Activated T-cell treated with anti-CD3 and anti-CD28 coated beads for 24 hours (primary cell): ENCODE data around the gene PSD.
A peak's percentile ranks its signal among the peaks of the same experiment; 100 is the strongest.
"Not testable (repeated sequence)": the region's sequence is repeated elsewhere in the genome, so short reads cannot be mapped to it uniquely, and the experiment has no call there.

Experiments used
- DNase-seq: peaks from one replicate; pipeline ENCODE4 v3.0.0-alpha.2; 2020; ENCODE audit warnings: low read depth

Gene PSD

GRCh38 chr10:102418622-102419268 lies at the start of gene PSD:
Gene PSD, minus strand, starts transcription at chr10:102418785. Its CDS starts 1,747 bp downstream, at chr10:102417038.
- no peak for DNase-seq

GRCh38 chr10:102467971-102468438 lies 49.4 kb upstream of the PSD start:
- no peak for DNase-seq

GRCh38 chr10:102467318-102467717 lies 48.7 kb upstream of the PSD start:
- DNase-seq: no peak

DNA sequence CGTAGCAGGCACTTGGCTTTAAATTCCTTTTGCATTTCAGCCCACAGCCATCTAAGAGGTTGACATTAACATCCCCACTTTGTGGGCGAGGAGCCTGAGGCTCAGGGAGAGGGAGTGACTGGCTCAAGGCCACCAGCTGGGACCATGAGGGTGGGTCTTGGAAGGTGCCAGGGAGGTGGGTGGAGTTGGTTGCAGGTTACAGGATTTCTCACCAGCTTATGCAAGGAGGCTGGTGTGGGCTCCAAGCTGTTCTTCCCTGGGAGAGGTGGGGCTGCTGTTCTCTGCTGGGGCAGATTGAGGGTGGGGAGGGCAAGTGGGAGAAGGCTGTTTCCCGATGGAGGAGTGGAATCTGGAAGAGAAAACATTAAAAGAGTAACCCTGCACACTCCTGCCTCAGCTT lies 46.9 kb upstream of the PSD start:
- DNase-seq: no peak

GRCh38 chr10:102463983-102464382 lies 45.4 kb upstream of the PSD start:
- no peak for DNase-seq

GRCh38 chr10:102462512-102463054 lies 44.0 kb upstream of the PSD start:
- no peak for DNase-seq

- DNase-seq: peak; percentile 87
Observed at GRCh38 chr10:102461187-102462054, 42.8 kb upstream of the PSD start.

GRCh38 chr10:102460836-102461186 lies 42.2 kb upstream of the PSD start:
- DNase-seq: no peak

GRCh38 chr10:102458656-102459055 lies 40.1 kb upstream of the PSD start:
- no peak for DNase-seq

DNA sequence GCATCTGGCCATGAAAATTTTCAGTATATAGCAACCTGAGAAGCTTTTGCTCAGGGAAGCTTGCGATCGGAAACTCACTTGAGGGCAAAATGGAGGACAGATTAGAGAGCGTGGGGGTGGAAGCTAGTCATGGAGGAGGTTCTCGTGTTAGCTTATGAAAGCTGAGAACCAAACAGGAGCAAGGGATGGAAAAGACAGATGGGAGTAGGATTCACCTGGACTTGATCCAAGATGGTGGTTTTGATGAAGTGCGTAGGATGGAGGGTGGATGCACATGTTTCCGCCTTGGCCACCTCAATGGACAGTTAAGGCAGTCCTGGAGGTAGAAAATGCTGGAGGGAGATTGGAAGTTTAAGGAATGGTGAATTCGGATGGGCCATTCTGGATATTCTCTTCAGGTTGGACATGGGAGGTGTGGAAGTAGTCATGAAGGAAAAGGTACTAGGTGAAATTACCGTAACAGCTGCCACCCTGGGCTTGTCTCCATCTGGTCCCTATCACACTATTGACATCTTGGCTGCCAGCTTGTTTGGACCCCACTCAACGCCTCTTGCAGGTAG lies 39.1 kb upstream of the PSD start:
- DNase-seq: no peak

- DNase-seq: no peak
Observed at GRCh38 chr10:102455893-102456471, 37.4 kb upstream of the PSD start.

GRCh38 chr10:102454662-102455487 lies 36.3 kb upstream of the PSD start:
- DNase-seq: not testable (repeated sequence)

GRCh38 chr10:102453502-102453901 lies 34.9 kb upstream of the PSD start:
- no peak for DNase-seq

DNA sequence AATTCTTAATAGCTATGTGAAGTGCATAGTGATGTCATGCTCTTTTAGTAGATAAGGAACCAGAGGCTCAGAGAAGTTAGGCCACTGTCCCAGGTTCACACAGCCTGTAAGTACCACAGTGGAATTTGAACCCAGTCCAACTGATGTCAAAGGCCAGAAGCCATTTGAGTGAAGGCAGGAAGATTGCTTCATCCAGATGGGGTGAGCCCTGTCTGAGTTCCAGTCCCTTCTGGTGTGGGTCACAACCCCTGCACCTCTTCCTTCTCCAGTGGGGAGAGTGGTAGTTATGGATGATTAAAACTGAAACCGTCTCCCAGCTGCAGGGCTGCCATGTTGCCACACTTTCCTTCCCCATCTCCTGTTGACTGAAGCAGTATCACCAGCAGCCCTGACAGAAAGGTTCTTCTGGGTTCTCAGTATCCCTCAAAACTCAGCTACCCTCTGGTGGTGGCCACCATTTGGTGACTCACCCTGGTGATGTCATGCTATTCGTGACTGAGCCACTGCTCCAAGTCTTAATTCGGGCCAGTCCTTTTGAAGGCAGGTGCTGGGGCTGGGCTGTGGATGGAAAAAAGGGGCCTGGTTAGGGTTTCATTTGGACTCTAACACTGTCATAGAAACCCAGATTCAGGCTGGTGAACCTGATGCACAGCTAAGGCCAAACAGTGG lies 34.2 kb upstream of the PSD start:
- peak; percentile 62 for DNase-seq

- no peak for DNase-seq
Observed at GRCh38 chr10:102451105-102451969, 32.8 kb upstream of the PSD start, which contains the start of gene C10orf95. Gene C10orf95, minus strand, starts transcription at chr10:102451543. Its CDS starts 450 bp downstream, at chr10:102451093.

GRCh38 chr10:102450374-102451104 lies 32.0 kb upstream of the PSD start:
- peak; percentile 75 for DNase-seq

DNA sequence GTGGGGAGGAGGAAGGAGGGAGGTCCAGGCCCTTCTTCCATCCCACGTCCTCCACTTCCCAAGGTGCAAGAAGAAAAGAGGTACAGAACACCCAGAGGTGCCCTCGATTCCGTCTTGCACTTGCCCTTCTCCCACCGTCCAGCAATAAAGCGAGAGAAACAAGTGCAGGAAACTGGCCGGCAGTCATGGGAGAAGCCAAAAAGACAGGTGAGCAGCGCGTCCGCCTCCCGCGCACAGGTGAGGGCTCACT lies 31.5 kb upstream of the PSD start:
- no peak for DNase-seq

- peak; percentile 80 for DNase-seq
Observed at GRCh38 chr10:102449321-102450123, 30.9 kb upstream of the PSD start.

DNA sequence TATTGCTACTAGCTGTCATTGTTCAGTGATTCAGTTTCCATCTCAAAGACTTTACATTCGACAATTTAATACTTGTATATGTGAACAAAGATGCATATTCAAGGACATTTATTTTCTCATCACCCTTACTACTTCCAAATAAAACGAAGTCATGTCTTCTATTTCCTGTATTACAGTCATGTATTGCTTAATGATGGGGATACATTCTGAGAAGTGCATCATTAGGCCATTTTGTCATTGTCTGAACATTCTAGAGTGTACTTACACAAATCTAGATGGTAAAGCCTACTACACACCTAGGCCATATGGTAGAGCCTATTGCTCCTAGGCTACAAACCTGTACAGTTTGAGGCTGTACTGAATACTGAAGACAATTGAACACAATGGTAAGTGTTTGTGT lies 26.3 kb upstream of the PSD start:
- DNase-seq: no peak
